Endothelial cell (in vitro differentiated cells): ENCODE measurements around the gene NDEL1. TPM values are rescaled to one million over a fixed set of nuclear protein-coding genes. Genes with fewer than 3 reads are reported as not detected.

Experiments
- DNase-seq: peaks from one replicate; pipeline ENCODE4 v3.0.0; 2021; ENCODE audit warnings: low spot score
- H3K27ac Mint-ChIP-seq: one replicate; pipeline ENCODE4 v1.8.0; 2021; ENCODE audit warnings: mixed read lengths, inconsistent platforms; ENCODE audit not compliant: unreplicated experiment
- H3K27me3 Mint-ChIP-seq: one replicate; pipeline ENCODE4 v1.8.0; 2021; ENCODE audit warnings: mild to moderate bottlenecking, moderate library complexity, mixed read lengths, inconsistent platforms; ENCODE audit not compliant: unreplicated experiment
- H3K36me3 Mint-ChIP-seq: one replicate; pipeline ENCODE4 v1.8.0; 2021; ENCODE audit warnings: mild to moderate bottlenecking, low read depth, mixed read lengths, inconsistent platforms; ENCODE audit not compliant: unreplicated experiment
- H3K4me1 Mint-ChIP-seq: one replicate; pipeline ENCODE4 v1.8.0; 2021; ENCODE audit warnings: mild to moderate bottlenecking, mixed read lengths, inconsistent platforms; ENCODE audit not compliant: unreplicated experiment
- H3K4me3 Mint-ChIP-seq: one replicate; pipeline ENCODE4 v1.8.0; 2021; ENCODE audit warnings: mild to moderate bottlenecking, mixed read lengths, inconsistent platforms; ENCODE audit not compliant: unreplicated experiment
- H3K9me3 Mint-ChIP-seq: one replicate; pipeline ENCODE4 v1.8.0; 2021; ENCODE audit warnings: mixed read lengths, inconsistent platforms; ENCODE audit not compliant: unreplicated experiment
- CTCF ChIP-seq: fragments of 200-600 bp; sonication (generic); IDR thresholded peaks from one replicate; pipeline ENCODE4 v1.5.0; 2021; ENCODE audit warnings: antibody characterized with exemption; ENCODE audit not compliant: unreplicated experiment
- total RNA-seq: library from RNA; stranded (reverse); fragmentation: NEBNext Ultra II Directional; extraction: Animal tissue kit (Norgen Biotek cat#: 25700); gene quantifications from one replicate; pipeline ENCODE4 v1.2.1, GENCODE V29; 2021; ENCODE audit not compliant: unreplicated experiment

NDEL1 gene
- total RNA-seq, 1 donor from 2014 or later = 82.4 TPM

- TF ChIP-seq CTCF = no peak
- Mint-ChIP-seq H3K4me3 (no peak overlapping the region), H3K27me3 (peaks cover 17% of the 10 kb centered on the region), H3K4me1 (no peaks in the 10 kb centered on the region), H3K27ac (no peak overlapping the region), H3K9me3 (no peaks in the 10 kb centered on the region), H3K36me3 (peaks cover 60% of the 10 kb centered on the region)
- no peak for DNase-seq
Observed at GRCh38 chr17:8481703-8482102, 46.0 kb downstream of the NDEL1 start.

GRCh38 chr17:8482546-8482945, 46.9 kb downstream of the NDEL1 start:
- Mint-ChIP-seq H3K9me3 (no peaks in the 10 kb centered on the region), H3K4me3 (no peak overlapping the region), H3K36me3 (peaks cover 67% of the 10 kb centered on the region), H3K27me3 (peaks cover 17% of the 10 kb centered on the region), H3K4me1 (no peaks in the 10 kb centered on the region), H3K27ac (no peak overlapping the region)
- TF ChIP-seq CTCF = no peak
- no peak for DNase-seq

- DNase-seq = no peak
- H3K9me3 Mint-ChIP-seq = no peaks in the 10 kb centered on the region
- H3K4me1 Mint-ChIP-seq = no peaks in the 10 kb centered on the region
- no peak overlapping the region for H3K27ac Mint-ChIP-seq
- H3K27me3 Mint-ChIP-seq = peaks cover 12% of the 10 kb centered on the region
- no peak for TF ChIP-seq CTCF
- peaks cover 68% of the 10 kb centered on the region for H3K36me3 Mint-ChIP-seq
- H3K4me3 Mint-ChIP-seq = peak overlapping the region; percentile 58
Observed at GRCh38 chr17:8484465-8484864, 48.8 kb downstream of the NDEL1 start.

- Mint-ChIP-seq H3K9me3 (no peaks in the 10 kb centered on the region), H3K4me3 (peak overlapping the region; percentile 58), H3K27me3 (peaks cover 8% of the 10 kb centered on the region), H3K4me1 (no peaks in the 10 kb centered on the region), H3K36me3 (peaks cover 71% of the 10 kb centered on the region), H3K27ac (no peak overlapping the region)
- no peak for DNase-seq
- no peak for TF ChIP-seq CTCF
Observed at GRCh38 chr17:8485491-8485890, 49.8 kb downstream of the NDEL1 start.

- Mint-ChIP-seq H3K27me3 (peaks cover 6% of the 10 kb centered on the region), H3K4me1 (no peaks in the 10 kb centered on the region), H3K36me3 (peaks cover 80% of the 10 kb centered on the region), H3K9me3 (no peaks in the 10 kb centered on the region), H3K4me3 (peak overlapping the region; percentile 56), H3K27ac (no peak overlapping the region)
- TF ChIP-seq CTCF = no peak
- no peak for DNase-seq
Observed at GRCh38 chr17:8487130-8487645, 51.5 kb downstream of the NDEL1 start.
